Pericardium fibroblast (primary cell): ENCODE measurements around the gene ZNF235. TPM values are rescaled to one million over a fixed set of nuclear protein-coding genes. Genes with fewer than 3 reads are reported as not detected.

Experiments used
- total RNA-seq: library from RNA; depleted of rRNA; stranded (reverse); fragments of >200 nt; gene quantifications from 2 replicates; pipeline ENCODE4 v1.2.3, GENCODE V29; 2015

ZNF235 gene
- 1.2 and 10.0 TPM in 2 replicates for total RNA-seq

GRCh38 chr19:44304659-44305193 is at the start of gene ZNF235:
Gene ZNF235 (minus strand): TSS chr19:44305025. CDS start chr19:44303404, 1,621 bp downstream.

Other genes with a start within 250 kb of the ZNF235 start
- 1.8 and 1.9 TPM in 2 replicates for gene ZNF284, start 232.9 kb downstream of the ZNF235 start, total RNA-seq
- gene ZNF224, start 210.7 kb downstream of the ZNF235 start, total RNA-seq, result 7.8 and 8.3 TPM in 2 replicates
- 2.4 and 2.8 TPM in 2 replicates for gene ZNF225, start 191.6 kb downstream of the ZNF235 start, total RNA-seq
- 3.9 and 4.0 TPM in 2 replicates for gene ZNF234, start 163.5 kb downstream of the ZNF235 start, total RNA-seq
- 4.0 and 15.2 TPM in 2 replicates for gene ZNF226, start 139.9 kb downstream of the ZNF235 start, total RNA-seq
- gene ZNF227, start 92.5 kb downstream of the ZNF235 start, total RNA-seq, result 5.1 and 8.1 TPM in 2 replicates
- 0.35 and 0.60 TPM in 2 replicates for gene ZNF233, start 45.1 kb downstream of the ZNF235 start, total RNA-seq
- gene ZNF112, start 51.7 kb upstream of the ZNF235 start, total RNA-seq, result 2.6 and 3.6 TPM in 2 replicates
- 0.82 and 2.9 TPM in 2 replicates for gene ZNF285, start 96.6 kb upstream of the ZNF235 start, total RNA-seq
- gene ZNF229, start 143.4 kb upstream of the ZNF235 start, total RNA-seq, result 3.7 and 4.2 TPM in 2 replicates
- 5.7 and 7.1 TPM in 2 replicates for gene ZNF180, start 195.5 kb upstream of the ZNF235 start, total RNA-seq
- gene CEACAM20, start 224.7 kb upstream of the ZNF235 start, total RNA-seq, result not detected in 2 replicates